ENCODE results near the gene PRICKLE2.

DNA sequence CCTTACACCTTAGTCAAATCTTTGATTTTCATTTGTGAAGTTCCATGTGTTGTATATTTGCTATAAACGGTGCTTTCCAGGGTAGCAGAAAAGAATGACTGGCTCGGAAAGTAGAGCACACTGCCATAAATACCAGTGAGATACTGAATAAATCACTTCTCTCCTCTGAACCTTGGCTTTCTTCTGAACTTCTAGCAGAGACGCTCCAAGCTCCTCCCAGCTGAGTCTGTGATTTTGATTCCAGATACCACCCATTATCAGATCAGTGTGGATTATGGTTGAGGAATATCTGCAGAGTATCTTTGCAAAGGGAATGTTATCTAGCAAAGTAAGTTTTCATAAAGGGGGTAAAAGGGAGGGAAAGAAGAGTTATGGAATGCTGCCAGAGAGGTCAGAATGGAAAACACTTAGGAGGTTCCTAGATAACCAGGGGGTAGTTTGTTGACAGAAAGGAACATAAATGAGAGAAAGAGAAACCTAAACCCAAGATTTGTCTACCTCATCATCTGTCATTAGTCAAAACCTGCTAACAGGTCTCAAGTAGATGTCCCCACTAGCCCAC lies 103.4 kb downstream of the PRICKLE2 start:
- TF ChIP-seq ZFP30 (CRISPR knock-in tag; IDR thresholded peaks at IDR 0.05) (no peak), RARB (CRISPR knock-in tag; IDR thresholded peaks at IDR 0.05) (no peak)
- TF ChIP-seq, protein P1, sequence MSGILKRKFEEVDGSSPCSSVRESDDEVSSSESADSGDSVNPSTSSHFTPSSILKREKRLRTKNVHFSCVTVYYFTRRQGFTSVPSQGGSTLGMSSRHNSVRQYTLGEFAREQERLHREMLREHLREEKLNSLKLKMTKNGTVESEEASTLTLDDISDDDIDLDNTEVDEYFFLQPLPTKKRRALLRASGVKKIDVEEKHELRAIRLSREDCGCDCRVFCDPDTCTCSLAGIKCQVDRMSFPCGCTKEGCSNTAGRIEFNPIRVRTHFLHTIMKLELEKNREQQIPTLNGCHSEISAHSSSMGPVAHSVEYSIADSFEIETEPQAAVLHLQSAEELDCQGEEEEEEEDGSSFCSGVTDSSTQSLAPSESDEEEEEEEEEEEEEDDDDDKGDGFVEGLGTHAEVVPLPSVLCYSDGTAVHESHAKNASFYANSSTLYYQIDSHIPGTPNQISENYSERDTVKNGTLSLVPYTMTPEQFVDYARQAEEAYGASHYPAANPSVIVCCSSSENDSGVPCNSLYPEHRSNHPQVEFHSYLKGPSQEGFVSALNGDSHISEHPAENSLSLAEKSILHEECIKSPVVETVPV (CRISPR knock-in tag; IDR thresholded peaks at IDR 0.05), result no peak
- TF ChIP-seq, protein P2, sequence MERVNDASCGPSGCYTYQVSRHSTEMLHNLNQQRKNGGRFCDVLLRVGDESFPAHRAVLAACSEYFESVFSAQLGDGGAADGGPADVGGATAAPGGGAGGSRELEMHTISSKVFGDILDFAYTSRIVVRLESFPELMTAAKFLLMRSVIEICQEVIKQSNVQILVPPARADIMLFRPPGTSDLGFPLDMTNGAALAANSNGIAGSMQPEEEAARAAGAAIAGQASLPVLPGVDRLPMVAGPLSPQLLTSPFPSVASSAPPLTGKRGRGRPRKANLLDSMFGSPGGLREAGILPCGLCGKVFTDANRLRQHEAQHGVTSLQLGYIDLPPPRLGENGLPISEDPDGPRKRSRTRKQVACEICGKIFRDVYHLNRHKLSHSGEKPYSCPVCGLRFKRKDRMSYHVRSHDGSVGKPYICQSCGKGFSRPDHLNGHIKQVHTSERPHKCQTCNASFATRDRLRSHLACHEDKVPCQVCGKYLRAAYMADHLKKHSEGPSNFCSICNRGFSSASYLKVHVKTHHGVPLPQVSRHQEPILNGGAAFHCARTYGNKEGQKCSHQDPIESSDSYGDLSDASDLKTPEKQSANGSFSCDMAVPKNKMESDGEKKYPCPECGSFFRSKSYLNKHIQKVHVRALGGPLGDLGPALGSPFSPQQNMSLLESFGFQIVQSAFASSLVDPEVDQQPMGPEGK (CRISPR knock-in tag; IDR thresholded peaks at IDR 0.05; ENCODE audit: borderline replicate concordance), result no peak

Data from SK-N-SH treated with all-trans-retinoic acid at 6 μM for 48 hours (cell line).